Cardiac muscle cell (in vitro differentiated cells and primary cell): ENCODE results near the gene SLC22A1. TPM values are rescaled to one million over a fixed set of nuclear protein-coding genes. Genes with fewer than 3 reads are reported as not detected.

Experiments used
- DNase-seq, 2 donors: peaks; one replicate each; pipeline versions ENCODE4 v3.0.0 to v3.0.0-alpha.2; 2010 to 2017; ENCODE audit warnings: low read depth in 1 of 2, low spot score in 1 of 2
- H3K27ac ChIP-seq: fragments of 200-600 bp; sonication (generic); 2 replicates; pipeline ENCODE4 v1.5.1; 2016
- H3K27me3 ChIP-seq: fragments of 200-600 bp; sonication (generic); 2 replicates; pipeline ENCODE4 v1.6.0; 2016; ENCODE audit warnings: control low read depth
- H3K36me3 ChIP-seq: fragments of 200-600 bp; sonication (generic); 2 replicates; pipeline ENCODE4 v1.5.1; 2016; ENCODE audit warnings: control low read depth
- H3K4me1 ChIP-seq: fragments of 200-600 bp; sonication (generic); 2 replicates; pipeline ENCODE4 v1.8.1; 2017; ENCODE audit warnings: low read depth, mild to moderate bottlenecking, mixed run types
- H3K4me3 ChIP-seq: fragments of 200-600 bp; sonication (generic); 2 replicates; pipeline ENCODE4 v1.5.1; 2016; ENCODE audit warnings: mild to moderate bottlenecking
- H3K9me3 ChIP-seq: fragments of 200-600 bp; sonication (generic); 2 replicates; pipeline ENCODE4 v1.5.1; 2017; ENCODE audit warnings: low read depth, mild to moderate bottlenecking, control low read depth
- polyA plus RNA-seq: library from polyadenylated mRNA; unstranded; fragments of >200 nt; fragmentation: Nextera tagmentation; extraction: Ambion mirVana; gene quantifications from 2 replicates; pipeline ENCODE4 v1.2.1, GENCODE V29; 2016
- total RNA-seq: library from RNA; depleted of rRNA; stranded (reverse); fragments of >200 nt; gene quantifications from 2 replicates; pipeline ENCODE4 v1.2.3, GENCODE V29; 2016
- TF ChIP-seq, protein P1 (sequence below): IDR thresholded peaks from 2 replicates; pipeline ENCODE4 v1.5.1; 2012; ENCODE audit warnings: low read depth, mild to moderate bottlenecking, low read length

The SLC22A1 gene
- total and polyA plus RNA-seq, 2 experiments from 2014 or later, result 0.42 TPM; not detected in 1

DNA sequence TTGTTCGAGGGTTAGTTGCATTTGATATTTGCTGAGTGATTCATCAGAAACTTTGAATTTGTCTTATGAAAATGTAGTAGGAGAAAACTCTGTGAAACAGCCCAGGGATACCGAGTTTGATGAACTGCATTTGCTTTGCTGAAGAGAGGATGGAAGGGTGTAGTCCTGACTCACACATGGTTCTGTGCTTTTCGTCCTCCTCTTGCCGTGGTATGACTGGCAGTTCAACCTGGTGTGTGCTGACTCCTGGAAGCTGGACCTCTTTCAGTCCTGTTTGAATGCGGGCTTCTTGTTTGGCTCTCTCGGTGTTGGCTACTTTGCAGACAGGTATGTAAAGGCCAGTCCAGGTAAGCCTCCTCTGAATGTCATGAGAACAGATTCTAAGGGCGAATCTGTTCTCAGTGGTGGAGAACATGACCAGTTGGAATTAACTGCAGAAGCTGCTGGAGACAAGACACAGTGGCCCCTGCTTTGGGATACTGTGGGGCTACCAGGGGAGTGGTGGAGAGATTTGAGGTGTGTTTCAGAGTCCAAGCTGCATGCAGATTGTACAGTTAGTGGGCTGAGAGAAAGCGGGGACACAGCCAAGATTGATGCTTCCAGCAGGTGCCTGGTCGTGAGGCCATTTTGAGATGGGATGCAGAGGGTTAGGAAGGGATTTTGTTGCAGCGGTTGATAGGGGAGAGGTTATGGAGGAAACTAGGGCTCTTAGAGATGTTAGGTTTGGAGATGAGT is 8.4 kb downstream of the SLC22A1 start:
- no peak overlapping the region for H3K4me3 ChIP-seq
- no peaks in the 10 kb centered on the region for H3K9me3 ChIP-seq
- no peaks in the 10 kb centered on the region for H3K4me1 ChIP-seq
- no peak overlapping the region for H3K27ac ChIP-seq
- no peaks in the 10 kb centered on the region for H3K36me3 ChIP-seq
- no peak for DNase-seq
- no peaks in the 10 kb centered on the region for H3K27me3 ChIP-seq
- TF ChIP-seq, protein P1, sequence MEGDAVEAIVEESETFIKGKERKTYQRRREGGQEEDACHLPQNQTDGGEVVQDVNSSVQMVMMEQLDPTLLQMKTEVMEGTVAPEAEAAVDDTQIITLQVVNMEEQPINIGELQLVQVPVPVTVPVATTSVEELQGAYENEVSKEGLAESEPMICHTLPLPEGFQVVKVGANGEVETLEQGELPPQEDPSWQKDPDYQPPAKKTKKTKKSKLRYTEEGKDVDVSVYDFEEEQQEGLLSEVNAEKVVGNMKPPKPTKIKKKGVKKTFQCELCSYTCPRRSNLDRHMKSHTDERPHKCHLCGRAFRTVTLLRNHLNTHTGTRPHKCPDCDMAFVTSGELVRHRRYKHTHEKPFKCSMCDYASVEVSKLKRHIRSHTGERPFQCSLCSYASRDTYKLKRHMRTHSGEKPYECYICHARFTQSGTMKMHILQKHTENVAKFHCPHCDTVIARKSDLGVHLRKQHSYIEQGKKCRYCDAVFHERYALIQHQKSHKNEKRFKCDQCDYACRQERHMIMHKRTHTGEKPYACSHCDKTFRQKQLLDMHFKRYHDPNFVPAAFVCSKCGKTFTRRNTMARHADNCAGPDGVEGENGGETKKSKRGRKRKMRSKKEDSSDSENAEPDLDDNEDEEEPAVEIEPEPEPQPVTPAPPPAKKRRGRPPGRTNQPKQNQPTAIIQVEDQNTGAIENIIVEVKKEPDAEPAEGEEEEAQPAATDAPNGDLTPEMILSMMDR, result no peak

DNA sequence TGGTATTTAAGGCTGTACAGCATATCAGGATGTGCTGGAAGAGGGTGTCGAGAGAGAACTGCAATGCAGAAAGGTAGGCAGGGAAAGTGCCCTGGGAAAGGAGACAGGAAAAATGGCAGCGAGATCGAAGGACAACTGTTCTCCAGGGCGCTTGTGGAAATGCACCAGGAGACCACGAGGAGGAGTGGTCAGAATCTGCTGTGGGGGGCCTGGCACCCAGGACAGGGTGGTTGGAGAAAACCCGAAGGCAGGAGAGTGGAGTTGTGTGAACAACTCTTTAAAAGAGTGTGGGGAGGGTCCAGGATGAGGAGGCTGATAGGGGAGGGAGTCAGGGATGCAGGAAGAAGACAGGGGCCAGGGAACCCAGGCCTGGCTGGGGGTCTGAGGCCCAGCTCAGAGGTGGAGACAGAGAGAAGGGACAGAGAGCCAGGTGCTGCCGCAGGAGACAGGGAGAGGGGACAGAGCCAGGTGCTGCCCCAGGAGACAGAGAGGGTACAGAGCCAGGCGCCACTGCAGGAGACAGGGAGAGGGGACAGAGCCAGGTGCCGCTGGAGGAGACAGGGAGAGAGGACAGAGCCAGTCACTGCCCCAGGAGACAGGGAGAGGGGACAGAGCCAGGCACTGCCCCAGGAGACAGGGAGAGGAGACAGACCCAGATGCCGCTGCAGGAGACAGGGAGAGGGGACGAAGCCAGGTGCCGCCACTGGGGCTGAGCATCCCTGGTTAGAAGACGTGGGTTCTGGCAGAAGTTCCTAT is 9.3 kb downstream of the SLC22A1 start:
- Histone ChIP-seq H3K36me3 (no peaks in the 10 kb centered on the region), H3K27ac (no peak overlapping the region), H3K27me3 (no peaks in the 10 kb centered on the region), H3K4me1 (no peaks in the 10 kb centered on the region), H3K4me3 (no peak overlapping the region), H3K9me3 (no peaks in the 10 kb centered on the region)
- no peak for DNase-seq
- TF ChIP-seq, protein P1, result no peak

DNA sequence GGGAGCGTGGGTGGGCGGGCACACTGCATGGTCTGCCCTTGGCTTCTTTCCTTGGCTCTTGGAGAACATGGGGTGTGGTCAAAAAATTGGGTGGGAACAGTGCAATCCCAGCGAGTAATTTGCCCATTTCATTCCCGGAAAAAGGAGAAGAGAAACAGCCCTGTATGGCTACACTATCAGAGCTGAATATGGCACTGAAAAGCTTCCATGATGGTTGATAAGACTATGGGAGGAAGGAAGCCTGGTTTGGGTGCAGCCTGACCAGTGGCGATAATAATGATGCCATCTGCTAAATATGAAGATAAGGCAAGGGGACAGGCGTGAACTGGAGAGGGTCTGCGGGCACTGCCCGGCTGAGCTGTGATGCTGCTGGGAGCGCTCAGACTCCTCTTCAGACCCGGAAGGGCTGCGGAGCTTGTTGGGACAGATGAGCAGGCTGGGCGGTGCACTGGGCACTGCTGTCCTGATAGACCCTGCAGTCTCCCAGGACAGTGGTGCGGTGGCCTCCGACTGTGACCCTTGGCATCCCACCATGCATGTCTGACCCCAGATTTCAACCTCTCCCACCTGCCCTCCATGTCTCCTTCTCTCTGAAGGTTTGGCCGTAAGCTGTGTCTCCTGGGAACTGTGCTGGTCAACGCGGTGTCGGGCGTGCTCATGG is 10.2 kb downstream of the SLC22A1 start:
- Histone ChIP-seq H3K9me3 (no peaks in the 10 kb centered on the region), H3K4me3 (no peak overlapping the region), H3K27me3 (no peaks in the 10 kb centered on the region), H3K4me1 (no peaks in the 10 kb centered on the region), H3K36me3 (no peaks in the 10 kb centered on the region), H3K27ac (no peak overlapping the region)
- no peak for DNase-seq
- TF ChIP-seq, protein P1, result no peak

DNA sequence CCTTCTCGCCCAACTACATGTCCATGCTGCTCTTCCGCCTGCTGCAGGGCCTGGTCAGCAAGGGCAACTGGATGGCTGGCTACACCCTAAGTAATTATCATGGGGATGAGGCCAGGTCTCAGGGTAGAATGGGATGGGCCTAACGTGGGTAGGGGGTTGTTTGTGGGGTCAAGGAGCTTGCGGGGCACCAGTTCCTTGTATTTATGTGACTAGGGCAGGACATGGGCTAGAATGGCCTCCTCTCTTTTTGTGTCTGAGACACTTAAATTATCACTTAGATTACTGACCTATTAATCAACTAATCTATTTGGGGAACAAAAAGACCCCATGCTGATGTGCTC is 10.7 kb downstream of the SLC22A1 start:
- no peaks in the 10 kb centered on the region for H3K9me3 ChIP-seq
- DNase-seq, result no peak
- no peak overlapping the region for H3K4me3 ChIP-seq
- H3K4me1 ChIP-seq, result no peaks in the 10 kb centered on the region
- no peaks in the 10 kb centered on the region for H3K27me3 ChIP-seq
- no peak overlapping the region for H3K27ac ChIP-seq
- no peaks in the 10 kb centered on the region for H3K36me3 ChIP-seq
- TF ChIP-seq, protein P1, result no peak

DNA sequence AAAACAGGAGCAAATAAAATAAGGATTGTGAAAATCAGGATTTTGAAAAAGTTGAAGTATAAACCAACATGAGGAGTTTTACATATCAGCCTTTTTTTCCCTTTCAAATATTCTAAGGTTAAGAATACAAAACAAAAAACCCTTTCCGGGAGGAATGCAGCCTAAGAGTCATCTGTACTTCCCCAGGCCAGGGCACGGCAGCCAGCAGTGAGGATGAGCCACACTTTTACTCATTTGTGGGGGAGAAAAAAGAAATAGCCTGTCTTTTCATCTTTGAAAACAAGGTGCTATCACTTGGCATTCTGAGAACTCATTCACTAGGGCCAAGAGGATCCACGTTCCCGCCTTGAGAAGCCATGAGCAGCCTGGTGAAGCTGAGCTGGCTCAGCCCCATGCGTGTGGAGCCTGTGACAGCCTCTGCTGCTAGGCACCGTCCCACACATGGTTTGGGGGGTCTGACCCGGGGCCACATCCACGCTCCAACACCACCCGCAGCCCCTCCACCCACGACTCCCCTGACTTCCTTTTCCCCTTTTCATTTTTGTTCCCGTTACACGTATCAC is 11.2 kb downstream of the SLC22A1 start:
- Histone ChIP-seq H3K4me1 (no peaks in the 10 kb centered on the region), H3K9me3 (no peaks in the 10 kb centered on the region), H3K27ac (no peak overlapping the region), H3K27me3 (no peaks in the 10 kb centered on the region), H3K4me3 (no peak overlapping the region), H3K36me3 (no peaks in the 10 kb centered on the region)
- TF ChIP-seq, protein P1, result no peak
- DNase-seq, result peak in 1 of 2 donors; percentile 11
